GM21526 (cell line): ENCODE results near the gene EEF1AKMT2.

Experiments
- ATAC-seq: cut with Tn5 transposase; IDR thresholded peaks from one replicate; pipeline ENCODE4 v1.9.1; 2021; ENCODE audit warnings: moderate library complexity; ENCODE audit not compliant: unreplicated experiment, low FRiP score

EEF1AKMT2 gene

DNA sequence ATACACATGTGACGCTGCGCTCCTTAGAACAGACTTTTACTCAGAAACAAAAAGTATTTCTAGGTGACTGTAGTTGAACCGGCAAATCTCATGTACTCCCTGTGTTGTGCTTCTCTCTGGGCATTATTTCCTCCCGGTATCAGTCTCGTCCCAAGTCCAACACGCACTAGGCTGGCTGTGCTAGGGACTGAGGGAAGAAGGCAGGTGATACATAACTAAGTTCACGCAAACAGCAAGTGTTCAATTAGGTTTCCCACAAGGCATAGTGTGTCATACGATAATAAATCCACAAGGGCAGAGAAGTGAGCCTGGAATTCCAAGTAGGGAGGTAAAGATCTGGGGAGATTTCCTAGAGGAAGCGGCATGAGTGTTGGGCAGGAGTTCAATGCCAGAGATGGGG, 67.9 kb downstream of the EEF1AKMT2 start:
- no peak for ATAC-seq

DNA sequence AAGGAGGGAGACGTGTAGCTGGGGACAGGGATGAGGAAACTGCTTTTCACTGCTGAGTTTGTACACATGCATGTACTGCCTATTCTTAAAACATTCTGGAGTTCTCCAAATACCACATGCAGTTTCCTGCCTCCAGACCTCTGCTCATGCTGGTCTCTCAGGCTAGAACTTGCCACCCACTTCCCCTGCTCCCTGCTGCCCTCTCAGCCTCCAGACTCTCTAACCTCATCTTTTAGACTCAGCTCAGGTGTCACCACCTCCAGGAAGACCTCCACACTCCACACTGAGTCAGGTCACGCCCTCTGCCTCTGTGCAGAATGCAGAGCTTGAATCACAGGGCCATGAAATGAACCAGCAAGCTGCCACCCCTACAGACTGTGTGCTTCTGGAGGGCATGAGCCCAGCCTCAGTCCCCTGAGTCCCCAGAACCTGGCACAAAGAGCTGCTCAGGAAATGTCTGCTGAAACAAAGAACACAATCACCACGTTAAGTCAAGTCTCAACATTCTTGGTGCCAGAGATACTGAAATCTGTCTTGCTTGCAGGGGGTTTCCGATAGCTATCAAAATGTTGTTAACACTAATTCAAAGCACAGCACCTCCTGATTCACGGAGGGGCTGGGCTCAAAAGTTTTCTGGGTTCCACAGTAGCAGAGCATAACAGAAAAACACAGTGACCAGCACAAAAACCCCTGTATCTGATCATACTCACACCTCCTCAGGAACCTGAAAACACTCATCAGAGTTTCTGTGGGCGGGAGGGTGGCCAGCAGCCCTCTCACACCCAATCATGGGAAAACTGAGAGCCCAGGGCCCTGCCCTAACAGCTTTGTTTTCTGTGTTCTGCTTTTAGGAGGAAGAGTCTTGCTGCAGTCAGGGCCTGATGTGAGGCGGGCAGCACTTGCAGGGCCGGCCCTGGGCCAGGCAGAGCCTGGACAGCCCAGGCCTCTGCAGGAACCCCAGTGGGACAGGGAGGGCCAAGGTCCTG, 68.6 kb downstream of the EEF1AKMT2 start:
- peak; percentile 54 for ATAC-seq

DNA sequence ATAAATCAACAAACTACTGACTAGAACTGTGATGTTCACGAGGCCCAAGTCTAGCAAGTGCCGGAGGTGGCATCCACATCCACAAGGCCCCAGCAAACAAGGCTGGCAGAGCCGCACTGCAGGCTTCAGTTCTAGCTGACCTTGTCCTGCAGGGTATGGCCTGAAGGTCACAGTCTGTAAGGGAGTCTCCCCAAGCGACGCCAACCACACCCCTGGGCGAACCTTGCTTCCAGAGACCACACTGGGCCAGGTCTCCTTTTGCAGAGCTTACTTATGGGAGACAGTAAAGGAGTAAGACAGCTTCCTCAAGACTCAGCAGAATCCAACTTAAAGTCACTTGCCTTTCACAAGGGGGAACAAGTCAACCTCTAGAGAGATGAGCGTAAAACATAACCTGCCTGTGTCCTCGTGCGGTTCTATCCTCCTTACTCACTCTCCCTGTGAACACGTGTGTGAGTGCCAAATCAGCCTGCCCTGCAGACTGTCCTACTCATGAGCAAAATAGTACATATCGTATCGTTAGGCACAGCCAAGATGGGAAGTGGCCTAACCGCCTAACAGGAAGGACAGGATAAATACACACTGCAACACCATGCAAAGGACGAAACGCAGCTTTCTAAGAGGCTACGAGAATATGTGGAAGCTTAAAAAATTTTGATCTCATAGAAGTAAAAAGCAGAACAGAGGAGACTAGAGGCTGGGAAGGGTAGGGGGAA, 70.2 kb downstream of the EEF1AKMT2 start:
- no peak for ATAC-seq

DNA sequence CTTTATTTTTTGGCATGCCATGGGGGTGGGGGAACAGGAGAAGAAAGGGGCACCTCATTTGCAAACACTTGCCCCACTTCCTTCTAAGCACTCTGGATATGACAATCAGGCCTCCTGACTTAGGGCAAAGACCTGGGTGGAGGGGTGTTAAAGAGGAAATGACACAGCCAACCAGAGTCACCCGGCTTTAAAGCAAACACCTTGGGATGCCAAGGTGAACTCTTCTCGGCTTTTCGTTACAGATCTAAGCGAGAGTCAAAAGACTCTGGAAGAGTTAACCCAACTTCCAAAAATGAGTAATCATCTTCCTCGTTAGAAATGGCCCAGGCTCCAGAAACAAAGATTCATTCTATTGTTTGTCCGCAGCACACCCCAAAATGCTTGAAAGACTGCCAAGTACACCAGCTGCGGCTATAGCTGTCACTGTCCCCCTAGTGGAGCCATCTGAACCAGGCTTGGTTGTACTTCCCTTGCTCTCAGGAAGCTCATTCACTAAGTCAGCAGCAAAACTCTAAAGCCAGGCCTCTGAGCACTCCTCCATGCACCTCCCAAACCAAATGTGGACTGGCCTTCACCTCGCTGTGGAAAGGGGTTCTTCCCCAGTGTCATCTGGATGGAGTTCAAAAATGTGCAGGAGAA, 72.4 kb downstream of the EEF1AKMT2 start:
- peak; percentile 47 for ATAC-seq

DNA sequence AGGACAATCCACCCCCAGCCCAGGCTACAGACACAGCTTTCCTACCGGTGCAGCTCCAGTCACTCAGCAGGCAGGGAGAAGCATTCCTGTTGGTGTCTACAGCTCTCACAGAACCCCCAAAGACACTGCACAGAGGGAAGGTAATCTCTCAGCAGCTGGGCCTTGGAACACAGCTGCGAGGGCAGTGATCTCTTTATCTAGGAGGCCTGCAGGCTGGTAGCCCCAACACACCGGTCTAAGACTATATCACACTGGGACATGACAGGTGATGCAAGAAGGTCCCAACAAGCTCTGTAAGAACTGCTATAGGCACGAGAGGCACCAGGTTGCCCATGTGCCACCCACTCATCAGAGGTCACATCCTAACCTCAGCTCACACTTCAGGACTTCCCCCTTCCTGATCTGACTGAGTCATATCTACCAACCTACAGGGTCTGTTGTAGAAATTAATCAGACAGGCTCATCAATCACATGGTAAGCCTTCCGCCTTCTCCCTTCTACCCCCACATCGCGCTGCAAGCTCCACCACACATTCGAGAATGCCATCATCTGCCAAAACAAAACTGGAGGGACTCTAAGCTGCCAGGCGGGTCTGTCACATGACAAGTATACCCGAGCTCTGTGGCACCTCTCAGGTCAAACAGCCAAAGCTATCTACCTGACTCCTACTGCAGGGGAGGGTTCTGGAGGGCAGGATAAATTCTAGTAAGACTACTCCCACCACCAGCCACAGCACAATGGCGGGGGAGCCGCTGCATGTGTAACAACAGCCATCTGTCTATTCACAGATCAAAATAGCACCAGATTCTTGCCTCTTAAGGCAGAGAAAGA, 73.6 kb downstream of the EEF1AKMT2 start:
- peak; percentile 46 for ATAC-seq

DNA sequence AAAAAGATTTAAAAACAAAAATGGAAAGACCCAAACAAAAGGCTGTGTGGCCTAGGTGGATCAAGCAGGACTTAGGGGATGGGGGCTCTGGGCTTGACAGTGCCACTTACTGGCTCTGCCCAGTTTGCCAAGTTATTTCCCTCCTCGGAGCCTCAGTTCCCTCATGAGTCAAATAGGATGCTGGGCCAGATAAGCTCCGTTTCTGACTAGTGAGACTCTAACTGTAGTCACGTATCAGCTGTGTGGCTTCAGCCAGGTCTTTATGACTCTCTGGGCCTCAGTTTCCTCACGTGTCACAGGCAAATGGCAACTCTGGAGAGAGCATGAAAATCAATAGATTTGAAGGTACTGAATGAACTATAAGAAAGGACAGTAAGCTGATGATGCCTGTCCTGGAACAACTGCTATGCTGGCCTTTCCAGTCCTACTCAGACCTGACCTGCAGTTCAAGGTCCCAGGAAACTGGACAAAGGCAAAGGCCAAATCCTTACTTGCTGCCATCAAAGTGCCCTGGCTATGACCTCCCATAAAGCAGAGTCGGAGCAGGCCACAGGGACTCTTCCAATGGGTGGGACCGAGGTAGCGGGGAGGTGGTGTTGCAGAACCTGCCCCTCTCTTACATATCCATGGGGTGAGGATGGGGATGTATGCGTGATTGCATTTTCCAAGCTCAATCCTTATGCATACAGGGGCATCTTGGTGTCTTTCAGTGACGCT, 74.5 kb downstream of the EEF1AKMT2 start:
- ATAC-seq = no peak

DNA sequence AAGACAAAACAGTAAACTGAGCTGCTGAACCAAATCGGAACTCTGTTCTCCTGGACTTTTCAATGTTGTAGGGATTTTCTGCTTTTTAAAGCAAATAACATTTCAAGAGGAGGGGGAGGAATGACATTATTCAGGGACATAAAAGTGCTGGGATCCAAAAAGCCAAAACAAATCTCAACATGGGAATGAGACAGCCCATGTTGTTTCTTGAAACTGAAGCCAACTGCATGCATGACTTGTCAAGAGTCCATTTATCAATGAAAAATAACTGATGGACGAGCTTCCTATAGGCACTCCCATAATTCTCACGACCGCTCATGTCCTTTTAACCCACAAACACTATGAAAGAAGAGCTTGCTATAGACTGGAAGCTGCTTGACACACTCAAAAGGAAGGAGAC, 75.3 kb downstream of the EEF1AKMT2 start:
- ATAC-seq = no peak

DNA sequence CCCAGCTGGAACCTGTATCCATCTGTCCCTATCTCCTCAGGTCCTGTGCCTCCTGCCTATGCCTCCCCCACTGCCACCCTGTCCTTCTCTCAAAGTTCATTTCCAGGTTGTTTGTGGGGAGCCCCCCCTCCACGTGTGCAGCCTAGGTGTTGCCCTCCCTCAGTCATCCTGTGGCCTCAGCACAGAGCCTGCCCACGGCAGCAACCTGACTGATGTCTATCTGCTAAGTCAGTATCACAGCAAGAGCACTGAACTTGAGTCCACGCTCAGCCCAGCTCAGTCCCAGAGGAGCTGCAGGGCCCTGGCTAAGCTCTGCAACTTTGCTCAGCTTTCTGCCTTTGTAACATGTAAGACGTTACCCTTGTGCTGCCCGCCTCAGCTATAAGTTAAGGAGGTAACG, 76.2 kb downstream of the EEF1AKMT2 start:
- no peak for ATAC-seq

DNA sequence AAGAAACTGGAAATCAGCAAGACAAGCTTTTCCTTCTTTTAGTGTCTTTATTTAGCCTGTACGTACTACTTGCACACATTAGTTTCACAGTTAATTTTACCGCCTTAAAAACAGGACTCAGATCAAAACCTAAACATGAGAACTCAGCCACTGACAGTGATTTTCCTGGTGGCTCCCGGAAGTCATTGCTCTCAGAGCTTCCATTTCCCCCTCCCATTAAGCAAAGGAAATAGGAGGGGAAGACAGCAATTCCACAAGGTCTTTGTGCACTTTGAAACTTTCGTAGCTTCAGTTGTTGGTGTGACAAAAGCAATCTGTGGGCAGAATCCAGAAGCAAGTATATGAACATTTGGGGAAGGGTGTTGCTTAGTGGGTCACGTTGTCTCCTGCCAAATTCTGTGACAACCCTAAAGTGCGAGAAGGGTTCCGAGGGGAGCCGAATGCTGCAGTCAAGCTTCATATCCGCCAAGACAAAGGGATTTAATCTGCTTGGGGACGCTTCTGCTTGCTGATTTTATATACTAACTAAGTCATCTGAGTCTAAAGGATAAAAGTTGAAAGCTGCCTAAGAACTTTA, 77.9 kb downstream of the EEF1AKMT2 start:
- no peak for ATAC-seq

DNA sequence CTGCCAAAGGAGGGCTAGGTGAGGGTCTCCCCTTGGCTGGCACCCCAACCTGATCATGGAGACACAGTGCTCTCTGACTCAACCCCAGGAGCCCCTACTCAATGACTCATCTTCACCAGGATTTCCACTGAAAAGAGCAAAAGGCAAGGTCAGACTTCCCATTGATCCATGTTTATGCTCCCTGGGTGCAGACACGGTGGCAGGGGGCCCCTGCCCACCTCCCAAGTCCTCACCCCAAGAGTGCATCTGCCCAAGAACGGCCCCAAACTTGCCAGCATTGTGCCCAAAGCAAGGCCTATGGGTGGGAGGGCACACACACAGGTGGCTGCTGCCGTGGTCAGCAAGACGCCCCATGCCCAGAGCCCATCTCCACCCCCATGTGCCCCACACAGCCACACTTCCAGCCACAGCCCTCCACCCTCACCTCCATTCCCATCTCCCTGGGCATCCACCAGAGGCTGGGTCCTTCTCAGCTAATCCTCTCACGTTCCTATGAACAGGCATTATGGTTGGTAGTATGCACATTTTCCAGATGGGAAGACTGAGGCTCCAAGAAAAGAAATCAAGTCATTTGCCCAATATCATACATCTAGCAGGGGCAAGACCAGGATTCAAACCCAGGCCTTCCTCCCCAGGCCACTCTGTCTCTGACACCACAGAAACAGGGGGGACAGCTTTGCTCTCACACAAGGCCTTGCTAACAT, 78.8 kb downstream of the EEF1AKMT2 start:
- no peak for ATAC-seq

DNA sequence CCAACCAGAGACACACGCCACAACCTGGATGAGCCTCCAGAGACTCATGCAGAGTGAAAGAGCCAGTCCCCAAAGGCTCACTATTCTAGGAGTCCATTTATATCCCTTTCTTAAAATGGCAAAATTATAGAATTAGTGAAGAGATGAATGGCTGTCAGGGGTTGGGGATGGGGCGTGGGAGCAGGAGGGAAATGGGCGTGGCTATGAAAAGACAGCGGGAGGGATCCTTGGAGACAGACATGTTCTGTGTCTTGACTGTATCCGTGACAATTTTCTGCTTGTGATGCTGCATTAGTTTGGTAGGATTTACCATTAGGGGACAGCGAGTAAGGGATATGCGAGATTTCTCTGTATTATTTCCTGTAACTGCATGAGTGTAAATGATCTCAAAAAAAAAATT, 80.5 kb downstream of the EEF1AKMT2 start:
- no peak for ATAC-seq

DNA sequence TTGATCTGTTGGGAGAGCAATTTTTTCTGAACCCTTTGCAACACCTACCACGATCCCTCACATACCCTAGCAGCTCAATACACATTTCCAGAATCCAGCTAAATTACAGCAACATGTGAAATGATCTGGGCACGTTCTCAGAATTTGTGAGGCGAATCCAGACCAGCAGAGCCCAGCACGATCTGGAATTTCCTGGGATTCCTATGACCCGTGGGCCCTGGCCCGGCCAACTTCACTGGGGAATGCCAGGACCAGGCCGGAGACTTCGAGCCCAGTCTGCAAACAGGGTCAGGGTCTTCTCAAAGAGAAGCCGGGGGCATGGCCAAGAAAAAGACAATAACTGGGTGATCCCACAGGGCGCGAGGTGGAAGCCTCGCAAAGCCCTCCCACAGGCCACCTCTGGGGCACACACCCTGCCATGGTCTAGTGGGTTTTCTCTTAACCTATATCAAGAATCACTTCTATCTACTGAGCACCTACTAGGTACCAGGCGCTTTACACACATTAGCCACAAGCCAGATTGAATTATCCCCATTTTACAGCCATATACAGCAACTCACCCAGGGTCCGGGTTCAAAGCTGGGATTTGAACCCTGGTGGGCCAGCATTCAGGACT, 81.3 kb downstream of the EEF1AKMT2 start:
- ATAC-seq = no peak

DNA sequence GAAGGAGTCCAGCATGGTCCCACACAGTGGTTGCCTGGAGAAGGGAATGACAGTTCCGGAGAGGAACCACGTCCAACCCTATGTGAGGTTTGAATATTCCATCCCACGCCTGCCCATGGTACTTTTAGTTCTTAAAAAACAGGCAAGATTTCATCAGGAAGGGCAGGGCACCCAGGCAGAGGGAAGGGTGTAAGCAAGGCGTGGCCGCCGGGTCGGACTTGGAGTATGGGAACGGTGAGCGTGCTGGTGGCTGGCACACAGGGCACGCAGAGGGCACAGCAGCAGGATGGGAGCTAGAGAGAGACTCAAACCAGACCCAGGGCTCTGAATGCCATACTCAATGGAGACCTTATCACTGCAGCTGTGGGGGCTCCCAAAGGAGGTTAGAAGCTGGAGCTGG, 81.8 kb downstream of the EEF1AKMT2 start:
- ATAC-seq = no peak

DNA sequence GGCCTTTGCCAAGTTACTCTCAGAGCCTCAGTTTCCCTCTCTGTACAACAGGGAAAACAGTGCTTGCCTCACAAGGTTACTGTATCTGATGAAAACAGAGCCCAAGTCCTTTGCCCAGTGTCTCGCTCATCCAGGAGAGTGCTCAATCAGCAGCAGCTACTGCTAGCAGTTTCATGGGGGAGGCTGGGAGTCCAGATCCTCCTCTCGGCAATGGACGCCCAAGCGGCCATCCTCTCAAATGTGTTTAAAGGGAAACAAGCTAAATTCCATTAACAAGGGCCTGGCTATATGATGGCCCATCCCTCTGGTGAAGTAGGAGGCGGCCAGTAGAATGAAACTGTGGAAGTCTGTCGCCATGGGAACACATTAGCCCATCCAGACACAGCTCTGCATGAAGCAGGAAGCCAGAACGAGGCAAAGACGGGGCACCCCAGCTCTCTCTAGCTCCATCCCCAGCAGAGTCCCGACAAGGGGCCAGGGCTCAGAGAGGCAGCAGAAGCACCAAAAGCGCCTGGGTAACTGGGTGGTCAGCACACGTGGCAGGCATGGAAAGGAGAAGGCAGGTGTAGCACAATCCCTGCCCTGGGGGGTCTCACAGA, 82.7 kb downstream of the EEF1AKMT2 start:
- no peak for ATAC-seq

DNA sequence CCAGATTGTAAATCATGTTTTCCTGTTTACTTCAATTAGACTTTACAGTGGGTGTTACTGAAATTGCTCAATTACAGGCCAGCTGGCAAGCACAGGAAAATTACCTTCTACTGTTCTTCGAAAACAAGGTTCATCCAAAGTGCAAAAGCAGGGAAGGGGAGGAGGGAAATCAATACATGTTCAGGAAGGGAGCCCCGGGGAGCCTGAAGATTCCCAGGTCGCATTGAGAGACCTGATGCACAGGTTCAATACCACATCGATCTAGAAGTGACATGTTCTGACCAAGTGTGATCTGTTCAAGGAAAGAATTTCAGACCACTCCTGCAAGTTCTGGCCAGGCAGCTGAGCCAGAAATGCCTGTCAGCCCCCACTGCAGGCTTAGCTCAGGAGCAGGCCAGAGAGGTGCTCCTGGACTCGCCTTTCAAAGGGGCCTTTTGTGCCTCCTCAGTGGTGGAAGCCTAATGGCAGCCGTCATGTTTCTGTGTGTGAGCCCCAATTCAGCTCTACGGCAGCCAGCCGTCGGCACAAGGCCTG, 83.4 kb downstream of the EEF1AKMT2 start:
- ATAC-seq = no peak
